ENCODE measurements around the gene TNKS1BP1.

- TF ChIP-seq, protein P1, sequence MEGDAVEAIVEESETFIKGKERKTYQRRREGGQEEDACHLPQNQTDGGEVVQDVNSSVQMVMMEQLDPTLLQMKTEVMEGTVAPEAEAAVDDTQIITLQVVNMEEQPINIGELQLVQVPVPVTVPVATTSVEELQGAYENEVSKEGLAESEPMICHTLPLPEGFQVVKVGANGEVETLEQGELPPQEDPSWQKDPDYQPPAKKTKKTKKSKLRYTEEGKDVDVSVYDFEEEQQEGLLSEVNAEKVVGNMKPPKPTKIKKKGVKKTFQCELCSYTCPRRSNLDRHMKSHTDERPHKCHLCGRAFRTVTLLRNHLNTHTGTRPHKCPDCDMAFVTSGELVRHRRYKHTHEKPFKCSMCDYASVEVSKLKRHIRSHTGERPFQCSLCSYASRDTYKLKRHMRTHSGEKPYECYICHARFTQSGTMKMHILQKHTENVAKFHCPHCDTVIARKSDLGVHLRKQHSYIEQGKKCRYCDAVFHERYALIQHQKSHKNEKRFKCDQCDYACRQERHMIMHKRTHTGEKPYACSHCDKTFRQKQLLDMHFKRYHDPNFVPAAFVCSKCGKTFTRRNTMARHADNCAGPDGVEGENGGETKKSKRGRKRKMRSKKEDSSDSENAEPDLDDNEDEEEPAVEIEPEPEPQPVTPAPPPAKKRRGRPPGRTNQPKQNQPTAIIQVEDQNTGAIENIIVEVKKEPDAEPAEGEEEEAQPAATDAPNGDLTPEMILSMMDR (IDR thresholded peaks at IDR 0.05 in 4 of 5, conservative IDR thresholded peaks at IDR 0.05 in 1 of 5): no peak
- TF ChIP-seq POLR2A (IDR thresholded peaks at IDR 0.05): no peak
These were observed 43.5 kb upstream of the TNKS1BP1 start for GRCh38 chr11:57368106-57368844.

Data from gastrocnemius medialis (tissue), 4 donors.